ENCODE results near the gene HMG20A. TPM values are rescaled to one million over a fixed set of nuclear protein-coding genes. Genes with fewer than 3 reads are reported as not detected.

Gene HMG20A
- total RNA-seq, 4 donors from 2014 or later = 20.7 to 42.2 (median 31.2) TPM

DNA sequence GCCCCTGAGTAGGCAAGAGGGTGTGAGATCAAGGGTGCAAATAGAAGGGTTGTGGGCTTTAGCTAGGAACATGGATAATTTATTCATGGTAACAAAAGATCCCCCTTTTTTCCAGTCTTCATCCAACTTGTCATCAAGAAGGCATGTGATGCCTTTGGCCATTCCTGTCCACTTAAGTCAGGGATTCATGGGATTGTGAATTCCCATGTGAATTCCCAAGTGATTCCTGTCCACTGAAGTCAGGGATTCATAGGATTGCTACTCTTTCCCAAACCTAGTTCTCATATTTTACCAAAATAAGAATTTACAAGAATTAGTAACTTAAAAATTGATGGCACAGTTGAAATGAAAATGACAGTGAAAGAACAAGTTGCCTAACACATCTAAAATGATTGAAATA lies 40.8 kb downstream of the HMG20A start:
- Histone ChIP-seq H3K27me3 (no peaks in the 10 kb centered on the region), H3K36me3 (peaks cover 6 to 53% (median 16%) of the 10 kb centered on the region in 4 donors), H3K9me3 (no peaks in the 10 kb centered on the region), H3K27ac (replicated peaks in 1 of 4) (no peak overlapping the region), H3K4me1 (peaks cover 21 to 40% (median 24%) of the 10 kb centered on the region in 4 donors), H3K4me3 (no peak overlapping the region)
- TF ChIP-seq POLR2A (IDR thresholded peaks at IDR 0.05; ENCODE audit: low read depth) = no peak
- no peak for TF ChIP-seq EP300 (IDR thresholded peaks at IDR 0.05)
- intact Hi-C loops (cut with DNase I) = no loop called here
- DNase-seq (ENCODE audit: extremely low spot score) = no peak

- peaks cover 12 to 66% (median 30%) of the 10 kb centered on the region in 4 donors for H3K36me3 ChIP-seq
- TF ChIP-seq POLR2AphosphoS5 (IDR thresholded peaks at IDR 0.05) (no peak), EP300 (IDR thresholded peaks at IDR 0.05) (no peak), POLR2A (IDR thresholded peaks at IDR 0.05; ENCODE audit: low read depth) (no peak)
- TF ChIP-seq, protein P1, sequence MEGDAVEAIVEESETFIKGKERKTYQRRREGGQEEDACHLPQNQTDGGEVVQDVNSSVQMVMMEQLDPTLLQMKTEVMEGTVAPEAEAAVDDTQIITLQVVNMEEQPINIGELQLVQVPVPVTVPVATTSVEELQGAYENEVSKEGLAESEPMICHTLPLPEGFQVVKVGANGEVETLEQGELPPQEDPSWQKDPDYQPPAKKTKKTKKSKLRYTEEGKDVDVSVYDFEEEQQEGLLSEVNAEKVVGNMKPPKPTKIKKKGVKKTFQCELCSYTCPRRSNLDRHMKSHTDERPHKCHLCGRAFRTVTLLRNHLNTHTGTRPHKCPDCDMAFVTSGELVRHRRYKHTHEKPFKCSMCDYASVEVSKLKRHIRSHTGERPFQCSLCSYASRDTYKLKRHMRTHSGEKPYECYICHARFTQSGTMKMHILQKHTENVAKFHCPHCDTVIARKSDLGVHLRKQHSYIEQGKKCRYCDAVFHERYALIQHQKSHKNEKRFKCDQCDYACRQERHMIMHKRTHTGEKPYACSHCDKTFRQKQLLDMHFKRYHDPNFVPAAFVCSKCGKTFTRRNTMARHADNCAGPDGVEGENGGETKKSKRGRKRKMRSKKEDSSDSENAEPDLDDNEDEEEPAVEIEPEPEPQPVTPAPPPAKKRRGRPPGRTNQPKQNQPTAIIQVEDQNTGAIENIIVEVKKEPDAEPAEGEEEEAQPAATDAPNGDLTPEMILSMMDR (IDR thresholded peaks at IDR 0.05) = no peak
- no peaks in the 10 kb centered on the region for H3K9me3 ChIP-seq
- intact Hi-C loops (cut with DNase I) = no loop called here
- no peak overlapping the region for H3K27ac ChIP-seq (replicated peaks in 1 of 4)
- H3K4me3 ChIP-seq = no peak overlapping the region
- H3K27me3 ChIP-seq = no peaks in the 10 kb centered on the region
- H3K4me1 ChIP-seq = peaks cover 0 to 16% (median 0%) of the 10 kb centered on the region in 4 donors
- 98% methylated on average over 3 of the region's 3 CpGs for WGBS
- DNase-seq (ENCODE audit: extremely low spot score) = no peak
Observed at GRCh38 chr15:77464129-77464865, 43.6 kb downstream of the HMG20A start.

- WGBS = 93% methylated on average over 1 of the region's 1 CpG
- H3K4me1 ChIP-seq = peaks cover 0 to 9% (median 0%) of the 10 kb centered on the region in 4 donors
- H3K36me3 ChIP-seq = peaks cover 16 to 67% (median 45%) of the 10 kb centered on the region in 4 donors
- intact Hi-C loops (cut with DNase I) = no loop called here
- no peak for TF ChIP-seq POLR2A (IDR thresholded peaks at IDR 0.05; ENCODE audit: low read depth)
- no peak for TF ChIP-seq EP300 (IDR thresholded peaks at IDR 0.05)
- H3K27me3 ChIP-seq = no peaks in the 10 kb centered on the region
- DNase-seq (ENCODE audit: extremely low spot score) = no peak
- no peak overlapping the region for H3K27ac ChIP-seq (replicated peaks in 1 of 4)
- H3K9me3 ChIP-seq = no peaks in the 10 kb centered on the region
- H3K4me3 ChIP-seq = no peak overlapping the region
Observed at GRCh38 chr15:77466521-77466920, 45.8 kb downstream of the HMG20A start.

DNA sequence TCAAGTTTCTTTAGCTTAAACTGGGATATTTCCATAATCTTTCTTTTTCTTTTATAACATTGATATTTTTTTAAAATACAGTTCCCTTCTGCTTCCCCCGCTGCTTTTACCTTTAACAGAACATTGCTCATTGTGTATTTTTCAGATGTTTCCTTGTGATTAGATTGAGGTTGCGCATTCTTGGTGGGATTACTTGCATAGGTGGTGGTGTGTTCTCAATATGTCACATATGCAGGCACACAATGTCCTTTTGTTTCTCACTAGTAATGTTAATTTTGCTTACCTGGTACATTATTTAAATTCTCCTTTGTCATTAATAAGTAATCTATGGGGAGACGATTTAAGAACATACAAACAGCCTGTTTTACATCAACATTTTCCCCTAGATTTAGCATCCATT lies 48.2 kb downstream of the HMG20A start:
- 81% methylated on average over 3 of the region's 3 CpGs for WGBS
- Histone ChIP-seq H3K27ac (replicated peaks in 1 of 4) (no peak overlapping the region), H3K4me3 (no peak overlapping the region), H3K27me3 (no peaks in the 10 kb centered on the region), H3K4me1 (peaks cover 0 to 2% (median under 1%) of the 10 kb centered on the region in 4 donors), H3K9me3 (no peaks in the 10 kb centered on the region), H3K36me3 (peaks cover 29 to 74% (median 56%) of the 10 kb centered on the region in 4 donors)
- intact Hi-C loops (cut with DNase I) = no loop called here
- TF ChIP-seq POLR2A (IDR thresholded peaks at IDR 0.05; ENCODE audit: low read depth) (no peak), POLR2AphosphoS5 (IDR thresholded peaks at IDR 0.05) (no peak), EP300 (IDR thresholded peaks at IDR 0.05) (no peak)
- TF ChIP-seq, protein P1 (IDR thresholded peaks at IDR 0.05) = no peak
- DNase-seq (ENCODE audit: extremely low spot score) = no peak

- intact Hi-C loops (cut with DNase I) = no loop called here
- Histone ChIP-seq H3K27me3 (no peaks in the 10 kb centered on the region), H3K9me3 (no peaks in the 10 kb centered on the region), H3K27ac (replicated peaks in 1 of 4) (no peak overlapping the region), H3K4me1 (peaks cover 10 to 16% (median 12%) of the 10 kb centered on the region in 4 donors), H3K36me3 (peaks cover 23 to 63% (median 45%) of the 10 kb centered on the region in 4 donors), H3K4me3 (no peak overlapping the region)
- no peak for DNase-seq (ENCODE audit: extremely low spot score)
- TF ChIP-seq POLR2A (IDR thresholded peaks at IDR 0.05; ENCODE audit: low read depth) (no peak), POLR2AphosphoS5 (IDR thresholded peaks at IDR 0.05) (no peak), EP300 (IDR thresholded peaks at IDR 0.05) (no peak)
- TF ChIP-seq, protein P1 (IDR thresholded peaks at IDR 0.05) = no peak
Observed at GRCh38 chr15:77470235-77470634, 49.5 kb downstream of the HMG20A start.
